ENCODE data around the gene TGM2.
A peak's percentile ranks its signal among the peaks of the same experiment; 100 is the strongest.
"Not testable (repeated sequence)": the region's sequence is repeated elsewhere in the genome, so short reads cannot be mapped to it uniquely, and the experiment has no call there.

Gene TGM2

DNA sequence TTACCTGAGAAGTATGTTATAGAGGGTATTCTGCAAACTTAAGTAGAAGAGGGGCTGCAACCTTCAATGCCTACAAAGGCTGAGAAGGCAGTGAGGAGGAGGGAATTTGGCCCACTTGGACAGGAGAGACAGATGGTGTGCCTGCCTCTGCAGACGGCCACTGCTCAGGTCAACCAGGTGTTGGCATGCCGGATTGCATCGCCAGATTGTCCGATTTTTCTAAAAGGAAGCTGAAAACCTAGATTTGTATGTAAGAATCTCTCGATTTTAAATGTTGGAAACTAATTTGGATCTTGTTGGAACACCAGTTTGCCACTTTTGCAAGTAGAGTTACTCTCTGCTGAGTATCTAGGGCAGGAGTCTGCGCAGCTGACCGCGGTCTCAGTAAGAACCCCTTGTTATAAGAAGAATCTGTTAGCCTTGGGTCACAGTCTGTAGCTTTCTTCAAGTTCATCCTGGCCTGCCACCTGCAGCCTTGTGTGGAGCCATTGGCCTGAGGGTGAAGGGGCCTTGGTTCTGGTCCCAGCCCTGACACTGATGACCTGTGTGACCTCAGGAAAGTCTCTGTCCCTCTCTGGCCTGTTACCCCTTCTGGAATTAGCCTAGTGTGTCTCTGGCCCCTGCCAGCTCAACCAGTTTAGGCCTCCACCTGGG lies 54.4 kb downstream of the TGM2 start:
- TF ChIP-seq, protein P1, sequence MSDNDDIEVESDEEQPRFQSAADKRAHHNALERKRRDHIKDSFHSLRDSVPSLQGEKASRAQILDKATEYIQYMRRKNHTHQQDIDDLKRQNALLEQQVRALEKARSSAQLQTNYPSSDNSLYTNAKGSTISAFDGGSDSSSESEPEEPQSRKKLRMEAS (IDR thresholded peaks at IDR 0.05; ENCODE audit: low read depth, low read length) = no peak
- TF ChIP-seq, protein P2, sequence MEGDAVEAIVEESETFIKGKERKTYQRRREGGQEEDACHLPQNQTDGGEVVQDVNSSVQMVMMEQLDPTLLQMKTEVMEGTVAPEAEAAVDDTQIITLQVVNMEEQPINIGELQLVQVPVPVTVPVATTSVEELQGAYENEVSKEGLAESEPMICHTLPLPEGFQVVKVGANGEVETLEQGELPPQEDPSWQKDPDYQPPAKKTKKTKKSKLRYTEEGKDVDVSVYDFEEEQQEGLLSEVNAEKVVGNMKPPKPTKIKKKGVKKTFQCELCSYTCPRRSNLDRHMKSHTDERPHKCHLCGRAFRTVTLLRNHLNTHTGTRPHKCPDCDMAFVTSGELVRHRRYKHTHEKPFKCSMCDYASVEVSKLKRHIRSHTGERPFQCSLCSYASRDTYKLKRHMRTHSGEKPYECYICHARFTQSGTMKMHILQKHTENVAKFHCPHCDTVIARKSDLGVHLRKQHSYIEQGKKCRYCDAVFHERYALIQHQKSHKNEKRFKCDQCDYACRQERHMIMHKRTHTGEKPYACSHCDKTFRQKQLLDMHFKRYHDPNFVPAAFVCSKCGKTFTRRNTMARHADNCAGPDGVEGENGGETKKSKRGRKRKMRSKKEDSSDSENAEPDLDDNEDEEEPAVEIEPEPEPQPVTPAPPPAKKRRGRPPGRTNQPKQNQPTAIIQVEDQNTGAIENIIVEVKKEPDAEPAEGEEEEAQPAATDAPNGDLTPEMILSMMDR (IDR thresholded peaks at IDR 0.05; ENCODE audit: low read depth, low read length) = no peak
- TF ChIP-seq MYC (IDR thresholded peaks at IDR 0.05; ENCODE audit: low read depth, low read length) (no peak), POLR2A (IDR thresholded peaks at IDR 0.05; ENCODE audit: extremely low read depth, insufficient read length) (no peak)
- no peak overlapping the region for H3K4me3 ChIP-seq (ENCODE audit: low read depth, low read length)
- DNase-seq (ENCODE audit: low read depth) = no peak

DNA sequence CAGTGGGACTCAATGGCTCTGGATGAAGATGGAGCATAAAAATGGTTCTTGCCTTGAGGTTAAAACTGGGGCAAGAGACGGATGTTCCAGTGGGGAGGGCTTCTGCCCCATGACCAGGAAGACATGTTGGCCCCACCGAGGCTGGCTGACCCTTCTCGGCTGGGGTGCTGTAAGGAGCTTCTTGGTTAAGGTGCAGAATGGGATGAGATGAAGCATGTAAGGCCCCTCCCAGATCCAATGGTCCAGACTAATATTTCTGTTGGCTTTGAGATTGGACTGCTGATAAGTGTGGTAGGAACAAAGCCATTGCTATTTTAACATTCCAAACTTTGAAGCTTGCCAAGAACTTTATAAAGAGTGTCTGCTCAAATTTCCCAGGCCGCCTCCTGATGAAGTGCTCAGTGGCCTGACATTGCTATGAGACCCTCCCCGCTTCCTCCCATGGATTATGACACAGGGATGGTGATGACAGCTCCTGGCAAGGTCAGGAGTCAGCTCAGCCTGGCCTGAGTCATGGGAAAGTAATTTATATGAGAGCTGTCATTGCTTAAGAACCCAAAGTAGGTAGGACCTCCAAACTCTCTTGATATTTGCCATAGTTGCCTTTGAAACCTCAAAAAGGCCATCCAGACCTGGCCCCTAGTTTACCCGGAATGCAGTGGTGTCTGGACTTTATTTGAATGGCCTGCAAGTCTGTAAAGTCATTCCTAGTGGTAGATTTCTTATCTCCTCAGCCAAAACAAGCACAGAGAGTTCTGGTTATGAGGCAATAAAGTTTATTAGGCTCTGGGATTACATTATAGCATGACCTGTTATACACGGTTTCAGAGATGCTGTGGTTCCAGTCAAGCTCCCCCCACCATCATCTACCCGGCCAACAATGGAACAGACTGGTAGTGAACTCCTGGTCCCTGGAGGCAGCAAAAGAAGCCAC lies 55.2 kb downstream of the TGM2 start:
- peak; percentile 47 for DNase-seq (ENCODE audit: low read depth)
- H3K4me3 ChIP-seq (ENCODE audit: low read depth, low read length) = no peak overlapping the region
- TF ChIP-seq, protein P2 (IDR thresholded peaks at IDR 0.05; ENCODE audit: low read depth, low read length) = no peak
- TF ChIP-seq MYC (IDR thresholded peaks at IDR 0.05; ENCODE audit: low read depth, low read length) (no peak), POLR2A (IDR thresholded peaks at IDR 0.05; ENCODE audit: extremely low read depth, insufficient read length) (no peak)
- TF ChIP-seq, protein P1 (IDR thresholded peaks at IDR 0.05; ENCODE audit: low read depth, low read length) = no peak

DNA sequence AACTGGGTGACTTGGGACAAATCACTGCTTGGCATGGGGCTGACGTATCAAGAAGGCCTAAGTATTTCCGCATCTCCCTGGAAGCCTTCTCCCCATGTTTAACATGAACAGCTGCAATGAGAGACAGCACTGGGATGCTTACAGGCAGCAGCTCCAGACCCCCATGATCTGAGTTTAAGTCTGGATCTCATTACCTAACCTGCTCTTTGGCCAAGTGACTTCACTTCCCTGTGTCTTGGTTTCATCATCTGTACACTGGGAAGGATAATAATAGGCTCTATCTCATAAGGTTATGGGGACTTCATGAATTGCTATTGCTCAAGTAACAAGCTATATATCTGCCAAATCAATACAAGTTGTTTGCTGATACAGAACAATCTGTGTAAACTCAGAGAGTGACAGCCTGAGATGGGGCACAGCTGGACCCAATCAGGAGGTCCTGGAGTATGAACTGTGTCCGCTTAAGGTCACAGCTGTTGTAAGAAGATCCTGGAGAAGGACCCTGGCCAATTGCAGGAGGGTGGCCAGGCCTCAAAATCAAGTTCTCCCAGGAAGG lies 56.0 kb downstream of the TGM2 start:
- TF ChIP-seq POLR2A (IDR thresholded peaks at IDR 0.05; ENCODE audit: extremely low read depth, insufficient read length) = no peak
- no peak for TF ChIP-seq MYC (IDR thresholded peaks at IDR 0.05; ENCODE audit: low read depth, low read length)
- TF ChIP-seq, protein P2 (IDR thresholded peaks at IDR 0.05; ENCODE audit: low read depth, low read length) = no peak
- TF ChIP-seq, protein P1 (IDR thresholded peaks at IDR 0.05; ENCODE audit: low read depth, low read length) = no peak
- no peak overlapping the region for H3K4me3 ChIP-seq (ENCODE audit: low read depth, low read length)
- no peak for DNase-seq (ENCODE audit: low read depth)

DNA sequence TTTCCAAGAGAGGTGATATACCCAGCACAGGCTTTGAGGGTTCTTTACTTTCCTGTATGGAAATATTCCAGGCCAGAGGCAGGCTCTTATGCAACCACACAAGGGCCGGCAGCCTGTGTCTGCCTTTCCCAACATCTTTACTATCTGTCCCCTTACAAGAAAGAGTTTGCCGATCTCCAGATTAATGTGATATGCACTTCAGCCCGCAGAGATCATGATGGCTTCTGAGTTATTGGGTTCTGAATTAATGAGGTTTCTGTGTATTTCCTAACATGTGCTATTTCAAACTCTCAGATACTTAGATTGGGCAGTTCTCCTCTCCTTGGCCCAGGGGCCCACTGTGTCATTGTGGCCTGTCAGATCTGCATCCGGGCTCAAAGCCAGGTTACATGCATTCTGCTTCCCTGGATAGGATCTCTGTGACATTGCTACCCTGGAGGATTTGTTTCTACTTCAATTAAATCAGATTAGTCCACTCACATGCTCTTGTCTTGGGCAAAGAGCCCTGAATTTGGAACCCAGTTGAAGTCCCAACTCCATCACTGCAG lies 56.6 kb downstream of the TGM2 start:
- TF ChIP-seq, protein P2 (IDR thresholded peaks at IDR 0.05; ENCODE audit: low read depth, low read length) = no peak
- TF ChIP-seq, protein P1 (IDR thresholded peaks at IDR 0.05; ENCODE audit: low read depth, low read length) = no peak
- TF ChIP-seq POLR2A (IDR thresholded peaks at IDR 0.05; ENCODE audit: extremely low read depth, insufficient read length) = no peak
- H3K4me3 ChIP-seq (ENCODE audit: low read depth, low read length) = no peak overlapping the region
- DNase-seq (ENCODE audit: low read depth) = no peak

DNA sequence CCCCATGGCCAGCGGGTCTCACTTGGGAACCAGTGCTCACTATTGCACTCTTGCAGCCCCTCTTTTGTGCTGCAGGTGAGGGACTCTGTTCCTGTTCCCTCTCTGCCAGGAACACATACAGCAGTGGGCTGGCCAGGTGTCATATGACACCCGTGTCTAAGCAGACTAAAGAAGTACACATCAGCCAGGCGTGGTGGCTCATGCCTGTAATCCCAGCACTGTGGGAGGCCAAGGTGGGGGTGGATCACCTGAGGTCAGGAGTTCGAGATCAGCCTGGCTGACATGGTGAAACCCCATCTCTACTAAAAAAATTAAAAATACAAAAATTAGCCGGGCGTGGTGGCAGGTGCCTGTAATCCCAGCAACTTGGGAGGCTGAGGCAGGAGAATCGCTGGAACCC lies 57.2 kb downstream of the TGM2 start:
- DNase-seq (ENCODE audit: low read depth); H3K4me3 ChIP-seq (ENCODE audit: low read depth, low read length): not testable (repeated sequence)

DNA sequence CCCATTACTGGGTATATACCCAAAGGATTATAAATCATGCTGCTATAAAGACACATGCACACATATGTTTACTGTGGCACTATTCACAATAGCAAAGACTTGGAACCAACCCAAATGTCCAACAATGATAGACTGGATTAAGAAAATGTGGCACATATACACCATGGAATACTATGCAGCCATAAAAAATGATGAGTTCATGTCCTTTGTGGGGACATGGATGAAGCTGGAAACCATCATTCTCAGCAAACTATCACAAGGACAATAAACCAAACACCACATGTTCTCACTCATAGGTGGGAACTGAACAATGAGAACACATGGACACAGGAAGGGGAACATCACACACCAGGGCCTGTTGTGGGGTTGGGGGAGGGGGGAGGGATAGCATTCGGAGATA lies 57.7 kb downstream of the TGM2 start:
- not testable (repeated sequence) for DNase-seq (ENCODE audit: low read depth); H3K4me3 ChIP-seq (ENCODE audit: low read depth, low read length)

Data from NB4 (cell line).